Measurements from ENCODE around the gene KLHL2. TPM values are rescaled to one million over a fixed set of nuclear protein-coding genes. Genes with fewer than 3 reads are reported as not detected.

KLHL2 gene
- total RNA-seq, 1 donor from 2014 or later = 24.3 TPM

DNA sequence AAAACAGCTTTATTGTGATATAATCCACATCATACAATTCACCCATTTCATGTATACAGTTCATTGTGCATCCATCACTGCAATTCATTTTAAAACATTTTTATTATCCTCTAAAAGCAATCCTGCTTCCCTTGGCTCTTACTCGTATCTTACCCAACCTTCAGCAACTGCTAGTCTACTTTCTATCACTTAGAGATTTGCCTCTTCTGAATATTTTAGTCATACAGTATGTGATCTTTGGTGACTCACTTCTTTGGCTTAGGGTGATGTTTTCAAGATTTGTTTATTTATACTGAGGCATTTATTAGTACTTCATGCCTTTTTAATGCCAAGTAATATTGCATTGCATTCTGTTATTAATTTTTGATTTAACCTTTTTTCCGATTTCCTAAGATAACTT lies 105.1 kb downstream of the KLHL2 start:
- TF ChIP-seq EZH2phosphoT487 (IDR thresholded peaks at IDR 0.05) (no peak), EZH2 (IDR thresholded peaks at IDR 0.05) (no peak)
- TF ChIP-seq, protein P1, sequence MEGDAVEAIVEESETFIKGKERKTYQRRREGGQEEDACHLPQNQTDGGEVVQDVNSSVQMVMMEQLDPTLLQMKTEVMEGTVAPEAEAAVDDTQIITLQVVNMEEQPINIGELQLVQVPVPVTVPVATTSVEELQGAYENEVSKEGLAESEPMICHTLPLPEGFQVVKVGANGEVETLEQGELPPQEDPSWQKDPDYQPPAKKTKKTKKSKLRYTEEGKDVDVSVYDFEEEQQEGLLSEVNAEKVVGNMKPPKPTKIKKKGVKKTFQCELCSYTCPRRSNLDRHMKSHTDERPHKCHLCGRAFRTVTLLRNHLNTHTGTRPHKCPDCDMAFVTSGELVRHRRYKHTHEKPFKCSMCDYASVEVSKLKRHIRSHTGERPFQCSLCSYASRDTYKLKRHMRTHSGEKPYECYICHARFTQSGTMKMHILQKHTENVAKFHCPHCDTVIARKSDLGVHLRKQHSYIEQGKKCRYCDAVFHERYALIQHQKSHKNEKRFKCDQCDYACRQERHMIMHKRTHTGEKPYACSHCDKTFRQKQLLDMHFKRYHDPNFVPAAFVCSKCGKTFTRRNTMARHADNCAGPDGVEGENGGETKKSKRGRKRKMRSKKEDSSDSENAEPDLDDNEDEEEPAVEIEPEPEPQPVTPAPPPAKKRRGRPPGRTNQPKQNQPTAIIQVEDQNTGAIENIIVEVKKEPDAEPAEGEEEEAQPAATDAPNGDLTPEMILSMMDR (IDR thresholded peaks at IDR 0.05) = no peak
- Mint-ChIP-seq H3K36me3 (peaks cover 6% of the 10 kb centered on the region), H3K27ac (no peak overlapping the region), H3K4me3 (no peak overlapping the region), H3K4me1 (no peaks in the 10 kb centered on the region), H3K27me3 (ENCODE audit: insufficient read depth, low read depth) (no peaks in the 10 kb centered on the region), H3K9me3 (no peaks in the 10 kb centered on the region)
- no peaks in the 10 kb centered on the region for H3K79me2 ChIP-seq (ENCODE audit: low read depth)
- no peaks in the 10 kb centered on the region for H3K36me3 ChIP-seq
- H3K9me3 ChIP-seq (ENCODE audit: low read depth) = no peaks in the 10 kb centered on the region
- H4K20me1 ChIP-seq (ENCODE audit: low read depth) = no peaks in the 10 kb centered on the region
- H2AFZ ChIP-seq (replicated peaks) = no peak overlapping the region
- H3K4me3 ChIP-seq = no peak overlapping the region
- H3K27ac ChIP-seq = no peak overlapping the region
- no peak for DNase-seq (ENCODE audit: low spot score)
- H3F3A ChIP-seq (ENCODE audit: low read depth) = no peaks in the 10 kb centered on the region
- no peak overlapping the region for H3K4me2 ChIP-seq
- no peaks in the 10 kb centered on the region for H3K4me1 ChIP-seq
- H3K9ac ChIP-seq = no peak overlapping the region
- H3K27me3 ChIP-seq = no peaks in the 10 kb centered on the region

DNA sequence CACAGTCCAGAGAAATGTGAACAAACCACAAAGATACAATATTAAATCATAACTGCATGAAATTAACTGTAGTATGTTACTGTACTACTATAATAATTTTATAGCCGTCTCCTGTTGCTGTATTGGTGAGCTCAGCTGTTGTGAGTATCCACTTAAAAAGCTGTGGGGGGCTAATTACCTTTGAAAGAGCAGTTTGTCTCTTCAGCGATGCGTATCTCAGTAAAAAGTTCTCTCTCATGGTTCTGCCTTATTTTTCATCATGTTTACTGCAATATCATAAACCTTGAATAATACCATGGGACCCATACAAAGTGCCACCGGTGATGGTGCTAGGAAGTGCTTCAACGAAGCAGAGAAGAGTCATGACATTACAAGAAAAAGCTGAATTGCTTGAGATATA lies 111.7 kb downstream of the KLHL2 start:
- Histone ChIP-seq H3K27me3 (no peaks in the 10 kb centered on the region), H3K4me3 (no peak overlapping the region), H4K20me1 (ENCODE audit: low read depth) (no peaks in the 10 kb centered on the region), H3K4me1 (peaks cover 4% of the 10 kb centered on the region), H3K9me3 (ENCODE audit: low read depth) (no peaks in the 10 kb centered on the region), H2AFZ (replicated peaks) (no peak overlapping the region), H3K9ac (no peak overlapping the region), H3F3A (ENCODE audit: low read depth) (no peaks in the 10 kb centered on the region), H3K27ac (no peak overlapping the region), H3K4me2 (no peak overlapping the region), H3K36me3 (no peaks in the 10 kb centered on the region), H3K79me2 (ENCODE audit: low read depth) (no peaks in the 10 kb centered on the region)
- no peak for TF ChIP-seq EZH2phosphoT487 (IDR thresholded peaks at IDR 0.05)
- TF ChIP-seq, protein P1 (IDR thresholded peaks at IDR 0.05) = no peak
- no peak for TF ChIP-seq EZH2 (IDR thresholded peaks at IDR 0.05)
- Mint-ChIP-seq H3K27ac (no peak overlapping the region), H3K36me3 (peaks cover 4% of the 10 kb centered on the region), H3K9me3 (no peaks in the 10 kb centered on the region), H3K27me3 (ENCODE audit: insufficient read depth, low read depth) (no peaks in the 10 kb centered on the region), H3K4me1 (no peaks in the 10 kb centered on the region), H3K4me3 (no peak overlapping the region)
- DNase-seq (ENCODE audit: low spot score) = no peak

DNA sequence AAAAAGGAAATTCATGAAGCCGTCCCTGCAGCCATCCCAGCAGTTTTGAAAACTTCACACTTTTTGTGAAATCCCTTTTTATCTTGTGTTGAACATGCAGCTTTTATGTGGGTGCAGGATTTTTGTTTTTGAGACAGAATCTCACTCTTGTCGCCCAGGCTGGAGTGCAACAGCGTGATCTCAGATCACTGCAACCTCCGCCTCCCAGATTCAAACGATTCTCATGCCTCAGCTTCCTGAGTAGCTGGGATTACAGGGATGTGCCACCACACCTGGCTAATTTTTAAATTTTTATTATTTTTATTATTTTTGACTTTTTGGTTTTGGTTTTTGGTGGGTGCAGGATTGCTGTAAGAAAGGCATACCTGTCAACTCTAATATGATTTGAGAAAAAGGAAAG lies 112.1 kb downstream of the KLHL2 start:
- Histone ChIP-seq H3K79me2 (ENCODE audit: low read depth) (no peaks in the 10 kb centered on the region), H3K27me3 (no peaks in the 10 kb centered on the region), H3K36me3 (no peaks in the 10 kb centered on the region), H2AFZ (replicated peaks) (no peak overlapping the region), H3K4me1 (peaks cover 4% of the 10 kb centered on the region), H3K9ac (no peak overlapping the region), H3F3A (ENCODE audit: low read depth) (no peaks in the 10 kb centered on the region), H3K4me3 (no peak overlapping the region), H3K9me3 (ENCODE audit: low read depth) (no peaks in the 10 kb centered on the region), H4K20me1 (ENCODE audit: low read depth) (no peaks in the 10 kb centered on the region), H3K27ac (no peak overlapping the region), H3K4me2 (no peak overlapping the region)
- H3K9me3 Mint-ChIP-seq = no peaks in the 10 kb centered on the region
- H3K4me1 Mint-ChIP-seq = no peaks in the 10 kb centered on the region
- H3K27ac Mint-ChIP-seq = no peak overlapping the region
- no peaks in the 10 kb centered on the region for H3K27me3 Mint-ChIP-seq (ENCODE audit: insufficient read depth, low read depth)
- H3K36me3 Mint-ChIP-seq = peaks cover 4% of the 10 kb centered on the region
- TF ChIP-seq, protein P1 (IDR thresholded peaks at IDR 0.05) = no peak
- TF ChIP-seq EZH2 (IDR thresholded peaks at IDR 0.05) = no peak
- no peak for TF ChIP-seq EZH2phosphoT487 (IDR thresholded peaks at IDR 0.05)
- DNase-seq (ENCODE audit: low spot score) = no peak
- no peak overlapping the region for H3K4me3 Mint-ChIP-seq
